Activated CD8-positive, alpha-beta memory T cell treated with anti-CD3 and anti-CD28 coated beads, Interleukin-2, amount 50 U/mL, for 1 hour (primary cell): ENCODE measurements around the gene GPNMB.
"Not testable (repeated sequence)": the region's sequence is repeated elsewhere in the genome, so short reads cannot be mapped to it uniquely, and the experiment has no call there.

ENCODE experiments used
- DNase-seq: peaks from one replicate; pipeline ENCODE4 v3.0.0-alpha.2; 2020; ENCODE audit errors: extremely low read depth

GPNMB gene

DNA sequence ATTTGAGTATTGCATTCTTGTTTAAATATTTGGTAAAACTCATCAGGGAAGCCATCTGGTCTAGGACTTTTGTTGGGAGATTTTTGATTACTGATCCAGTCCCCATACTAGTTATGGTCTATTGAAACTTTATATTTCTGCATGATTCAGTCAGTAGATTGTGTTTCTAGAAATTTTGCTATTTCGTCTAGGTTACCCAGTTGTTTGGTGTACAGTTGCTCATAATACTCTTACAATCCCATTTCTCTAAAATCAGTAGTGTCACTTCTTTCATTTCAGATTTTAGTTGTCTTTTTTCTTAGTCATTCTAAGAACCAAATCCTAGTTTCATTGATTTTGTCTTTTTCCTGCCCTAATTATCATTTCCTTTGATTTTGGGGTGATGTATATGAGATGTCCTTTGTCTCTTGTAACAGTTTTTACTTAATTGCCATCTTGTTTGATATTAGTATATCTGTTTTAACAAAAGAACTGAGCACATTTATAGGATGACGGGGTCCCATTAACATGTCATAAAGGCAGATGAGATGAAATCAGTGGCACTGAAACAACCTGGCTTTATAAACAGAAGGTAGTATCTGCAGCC lies 60.5 kb downstream of the GPNMB start:
- DNase-seq: no peak

DNA sequence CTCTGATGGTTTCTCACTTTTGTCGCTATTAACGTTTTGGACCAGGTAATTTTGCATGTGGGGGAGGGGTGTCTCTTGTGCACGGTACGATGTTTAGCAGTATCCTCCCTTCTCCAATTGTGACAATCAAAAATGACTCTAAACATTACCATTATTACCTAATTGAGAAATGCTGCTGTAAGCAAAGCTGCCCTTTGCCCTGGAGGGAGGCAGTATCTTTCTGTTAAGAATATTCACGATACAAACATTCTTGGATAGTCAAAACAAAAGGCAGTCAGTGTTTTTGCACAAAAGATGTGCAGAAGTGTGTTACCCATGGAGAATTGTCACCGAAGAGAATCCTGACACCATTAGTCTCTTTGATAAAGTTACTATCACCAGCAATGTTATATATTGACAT lies 62.2 kb downstream of the GPNMB start:
- no peak for DNase-seq

DNA sequence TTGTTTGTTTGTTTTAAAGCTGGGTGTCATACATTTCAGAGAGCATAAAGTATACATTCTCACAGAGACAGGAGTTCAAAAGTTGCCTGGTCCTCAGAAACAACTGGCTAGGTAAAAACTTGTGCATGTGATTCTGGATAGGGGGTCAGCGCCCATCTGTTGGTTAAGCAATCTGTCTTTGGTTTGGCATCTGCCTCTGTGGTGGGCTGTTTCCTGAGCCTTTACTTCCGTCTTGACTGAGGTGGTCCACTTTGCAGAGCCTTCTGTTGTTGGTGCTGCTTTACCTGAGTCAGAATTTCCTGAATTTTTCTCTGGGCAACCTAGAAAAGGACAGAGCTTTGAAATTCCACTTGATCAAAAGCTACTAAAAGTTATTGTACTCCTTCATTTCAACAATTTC lies 65.6 kb downstream of the GPNMB start:
- DNase-seq: not testable (repeated sequence)

DNA sequence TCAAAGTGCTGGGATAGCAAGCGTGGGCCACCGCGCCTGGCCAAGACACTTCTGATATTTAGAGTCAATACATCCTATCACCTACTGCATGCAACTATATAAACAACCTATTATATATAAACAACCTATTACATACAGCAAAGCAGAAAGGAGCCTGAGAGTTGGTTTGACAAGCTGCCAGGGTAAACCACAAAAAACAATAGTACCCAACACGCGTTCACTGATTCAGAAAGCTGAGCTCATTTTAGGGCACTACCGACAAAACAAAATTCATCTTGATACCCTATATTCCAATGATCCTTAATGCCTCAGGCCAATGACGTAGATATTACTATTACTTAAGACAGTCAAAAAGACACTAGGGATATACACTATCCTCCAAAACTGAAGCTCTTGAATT lies 68.8 kb downstream of the GPNMB start:
- no peak for DNase-seq
